GM20431 (cell line): ENCODE results near the gene PADI3.

Experiments
- in situ Hi-C: fragments of 300-500 bp; cut with MseI, MboI; formaldehyde crosslinking; loops from one replicate; pipeline ENCODE4 v1.15.0; 2020; ENCODE audit warnings: low sequenced_read_pairs; ENCODE audit not compliant: unreplicated experiment

Gene PADI3

GRCh38 chr1:17290553-17290952 lies 41.7 kb downstream of the PADI3 start:
- in situ Hi-C loops = no loop called here

GRCh38 chr1:17292299-17293160 lies 43.6 kb downstream of the PADI3 start:
- in situ Hi-C loops = no loop called here

- in situ Hi-C loops = no loop called here
These were observed 45.0 kb downstream of the PADI3 start for GRCh38 chr1:17293681-17294425.

GRCh38 chr1:17295292-17295691 lies 46.4 kb downstream of the PADI3 start:
- in situ Hi-C loops = no loop called here

GRCh38 chr1:17296086-17296485 lies 47.2 kb downstream of the PADI3 start:
- in situ Hi-C loops = no loop called here

GRCh38 chr1:17297991-17298390 lies 49.1 kb downstream of the PADI3 start:
- in situ Hi-C loops = no loop called here

- in situ Hi-C loops = no loop called here
These were observed 52.9 kb downstream of the PADI3 start for GRCh38 chr1:17301767-17302166.

- in situ Hi-C loops = no loop called here
These were observed 55.4 kb downstream of the PADI3 start for GRCh38 chr1:17304151-17304825.

- in situ Hi-C loops = no loop called here
These were observed 55.9 kb downstream of the PADI3 start for GRCh38 chr1:17304826-17305175.

GRCh38 chr1:17305576-17306095 lies 56.7 kb downstream of the PADI3 start:
- in situ Hi-C loops = no loop called here

- in situ Hi-C loops = no loop called here
These were observed 57.5 kb downstream of the PADI3 start for GRCh38 chr1:17306407-17306806.

GRCh38 chr1:17306921-17307320 lies 58.0 kb downstream of the PADI3 start:
- in situ Hi-C loops = no loop called here

GRCh38 chr1:17307329-17307728 lies 58.4 kb downstream of the PADI3 start:
- in situ Hi-C loops = no loop called here

- in situ Hi-C loops = no loop called here
These were observed 59.0 kb downstream of the PADI3 start, which contains the start of gene PADI4 for GRCh38 chr1:17307946-17308345. Gene PADI4, plus strand, starts transcription at chr1:17308197. Its CDS starts 26 bp downstream, at chr1:17308223.

GRCh38 chr1:17308593-17308992 lies 59.7 kb downstream of the PADI3 start:
- in situ Hi-C loops = no loop called here

- in situ Hi-C loops = no loop called here
These were observed 60.6 kb downstream of the PADI3 start for GRCh38 chr1:17309426-17310067.

GRCh38 chr1:17310068-17310640 lies 61.3 kb downstream of the PADI3 start:
- in situ Hi-C loops = no loop called here

- in situ Hi-C loops = no loop called here
These were observed 64.8 kb downstream of the PADI3 start for GRCh38 chr1:17313530-17314309.

- in situ Hi-C loops = no loop called here
These were observed 65.6 kb downstream of the PADI3 start for GRCh38 chr1:17314491-17314971.
